ENCODE measurements around the gene JTB.

GRCh38 chr1:154019269-154019668, 41.8 kb upstream of the JTB start:
- TF ChIP-seq CTCF (IDR thresholded peaks at IDR 0.05; ENCODE audit: low read depth, low read length, poor library complexity, severe bottlenecking), result no peak
- TF ChIP-seq EZH2phosphoT487 (IDR thresholded peaks at IDR 0.05; ENCODE audit: borderline replicate concordance, low read length), result no peak

Data from DOHH2 (cell line).